ENCODE measurements around the gene TBC1D1.

- TF ChIP-seq, protein P1, sequence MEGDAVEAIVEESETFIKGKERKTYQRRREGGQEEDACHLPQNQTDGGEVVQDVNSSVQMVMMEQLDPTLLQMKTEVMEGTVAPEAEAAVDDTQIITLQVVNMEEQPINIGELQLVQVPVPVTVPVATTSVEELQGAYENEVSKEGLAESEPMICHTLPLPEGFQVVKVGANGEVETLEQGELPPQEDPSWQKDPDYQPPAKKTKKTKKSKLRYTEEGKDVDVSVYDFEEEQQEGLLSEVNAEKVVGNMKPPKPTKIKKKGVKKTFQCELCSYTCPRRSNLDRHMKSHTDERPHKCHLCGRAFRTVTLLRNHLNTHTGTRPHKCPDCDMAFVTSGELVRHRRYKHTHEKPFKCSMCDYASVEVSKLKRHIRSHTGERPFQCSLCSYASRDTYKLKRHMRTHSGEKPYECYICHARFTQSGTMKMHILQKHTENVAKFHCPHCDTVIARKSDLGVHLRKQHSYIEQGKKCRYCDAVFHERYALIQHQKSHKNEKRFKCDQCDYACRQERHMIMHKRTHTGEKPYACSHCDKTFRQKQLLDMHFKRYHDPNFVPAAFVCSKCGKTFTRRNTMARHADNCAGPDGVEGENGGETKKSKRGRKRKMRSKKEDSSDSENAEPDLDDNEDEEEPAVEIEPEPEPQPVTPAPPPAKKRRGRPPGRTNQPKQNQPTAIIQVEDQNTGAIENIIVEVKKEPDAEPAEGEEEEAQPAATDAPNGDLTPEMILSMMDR (IDR thresholded peaks at IDR 0.05) = no peak
- no peak for TF ChIP-seq EP300 (IDR thresholded peaks at IDR 0.05)
- TF ChIP-seq POLR2A (IDR thresholded peaks at IDR 0.05; ENCODE audit: low read depth) = no peak
- no peak for TF ChIP-seq POLR2AphosphoS5 (IDR thresholded peaks at IDR 0.05)
Measured at GRCh38 chr4:38144031-38144430, 253.1 kb downstream of the TBC1D1 start.

Measured in esophagus muscularis mucosa (tissue), 4 donors.